Caco-2 (cell line): ENCODE measurements around the gene KCNH3. TPM values are rescaled to one million over a fixed set of nuclear protein-coding genes. Genes with fewer than 3 reads are reported as not detected.
A peak's percentile ranks its signal among the peaks of the same experiment; 100 is the strongest.

Experiments used
- BruUV-seq: library from RNA; stranded (reverse); fragments of 400-500 nt; replicated peaks from 2 replicates; lab custom pipeline; 2021; lab: Mats Ljungman, UMichigan
- CTCF ChIA-PET: fragments of 300-600 bp; sonication (Branson Sonifier 250); formaldehyde crosslinking; loops from one replicate; lab custom pipeline; 2022; ENCODE audit warnings: antibody characterized with exemption; lab: Charles Lee
- POLR2A ChIA-PET: fragments of 300-600 bp; sonication (Branson Sonifier 250); formaldehyde crosslinking; loops from one replicate; lab custom pipeline; 2022; ENCODE audit warnings: antibody characterized with exemption; lab: Charles Lee
- DNase-seq, 2 experiments: peaks; one replicate each; pipeline versions ENCODE4 v3.0.0 to v3.0.0-alpha.2; 2020 to 2022
- H3K27me3 ChIP-seq: replicated peaks from 2 replicates; pipeline ENCODE4 v1.6.0; 2011; ENCODE audit warnings: low read length; ENCODE audit not compliant: control insufficient read depth, insufficient read depth
- H3K36me3 ChIP-seq: 2 replicates; pipeline ENCODE4 v1.5.1; 2011; ENCODE audit warnings: low read length; ENCODE audit not compliant: control insufficient read depth, insufficient read depth
- H3K4me1 ChIP-seq: fragments of 250-450 bp; sonication (Bioruptor Pico); 2 replicates; pipeline ENCODE4 v1.5.1; 2020; ENCODE audit warnings: mild to moderate bottlenecking
- H3K4me3 ChIP-seq: 2 replicates; pipeline ENCODE4 v1.5.1; 2011; ENCODE audit warnings: low read depth, mild to moderate bottlenecking, control low read depth, low read length
- H3K9me3 ChIP-seq: fragments of 250-450 bp; sonication (Bioruptor Pico); 2 replicates; pipeline ENCODE4 v1.5.1; 2020; ENCODE audit warnings: mild to moderate bottlenecking, moderate library complexity
- H3K27ac Mint-ChIP-seq: one replicate; pipeline ENCODE4 v1.8.0; 2022; ENCODE audit warnings: mixed read lengths; ENCODE audit not compliant: unreplicated experiment
- H3K27me3 Mint-ChIP-seq: one replicate; pipeline ENCODE4 v1.8.0; 2022; ENCODE audit warnings: mixed read lengths; ENCODE audit not compliant: insufficient read depth, unreplicated experiment
- H3K36me3 Mint-ChIP-seq: one replicate; pipeline ENCODE4 v1.8.0; 2022; ENCODE audit warnings: mild to moderate bottlenecking, mixed read lengths; ENCODE audit not compliant: insufficient read depth, unreplicated experiment
- H3K4me1 Mint-ChIP-seq: one replicate; pipeline ENCODE4 v1.8.0; 2022; ENCODE audit warnings: low read depth, mixed read lengths; ENCODE audit not compliant: unreplicated experiment
- H3K4me3 Mint-ChIP-seq: one replicate; pipeline ENCODE4 v1.8.0; 2022; ENCODE audit warnings: mild to moderate bottlenecking, moderate library complexity, mixed read lengths; ENCODE audit not compliant: unreplicated experiment
- H3K9me3 Mint-ChIP-seq: one replicate; pipeline ENCODE4 v1.8.0; 2022; ENCODE audit warnings: mixed read lengths; ENCODE audit not compliant: unreplicated experiment
- CTCF ChIP-seq, 2 experiments: fragments of 200-600 bp in 1 of 2; IDR thresholded peaks; 1 replicate in 1 of 2; 2 replicates in 1 of 2; pipeline versions ENCODE4 v1.5.1 to v1.8.0; 2011 to 2022; ENCODE audit warnings: antibody characterized with exemption in 1 of 2, control low read depth in 1 of 2, inconsistent platforms in 1 of 2, low read depth in 1 of 2, low read length in 1 of 2, mild to moderate bottlenecking in 1 of 2, moderate library complexity in 1 of 2; ENCODE audit not compliant: insufficient read depth in 1 of 2, severe bottlenecking in 1 of 2, unreplicated experiment in 1 of 2
- intact Hi-C: fragments of 100-400 bp; cut with micrococcal nuclease; formaldehyde crosslinking; loops from one replicate; pipeline ENCODE4 v1.10.0; 2022; ENCODE audit not compliant: unreplicated experiment
- total RNA-seq: library from RNA; stranded (reverse); gene quantifications from 2 replicates; pipeline ENCODE4 v1.2.3, GENCODE V29; 2022

Gene KCNH3
- total RNA-seq, 1 experiment from 2014 or later, result 0.27 TPM

DNA sequence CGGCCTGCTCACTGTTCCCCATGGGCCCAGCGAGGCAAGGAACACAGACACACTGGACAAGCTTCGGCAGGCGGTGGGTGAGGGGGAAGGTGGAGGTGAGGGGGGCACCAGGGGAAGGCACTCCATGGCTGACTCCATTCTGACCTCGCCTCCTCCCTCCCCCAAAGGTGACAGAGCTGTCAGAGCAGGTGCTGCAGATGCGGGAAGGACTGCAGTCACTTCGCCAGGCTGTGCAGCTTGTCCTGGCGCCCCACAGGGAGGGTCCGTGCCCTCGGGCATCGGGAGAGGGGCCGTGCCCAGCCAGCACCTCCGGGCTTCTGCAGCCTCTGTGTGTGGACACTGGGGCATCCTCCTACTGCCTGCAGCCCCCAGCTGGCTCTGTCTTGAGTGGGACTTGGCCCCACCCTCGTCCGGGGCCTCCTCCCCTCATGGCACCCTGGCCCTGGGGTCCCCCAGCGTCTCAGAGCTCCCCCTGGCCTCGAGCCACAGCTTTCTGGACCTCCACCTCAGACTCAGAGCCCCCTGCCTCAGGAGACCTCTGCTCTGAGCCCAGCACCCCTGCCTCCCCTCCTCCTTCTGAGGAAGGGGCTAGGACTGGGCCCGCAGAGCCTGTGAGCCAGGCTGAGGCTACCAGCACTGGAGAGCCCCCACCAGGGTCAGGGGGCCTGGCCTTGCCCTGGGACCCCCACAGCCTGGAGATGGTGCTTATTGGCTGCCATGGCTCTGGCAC lies 18.5 kb downstream of the KCNH3 start:
- POLR2A ChIA-PET, result interaction anchor here (0.6 kb wide), 1 partner anchor 67 kb away, joined by 6 read pairs; no protein-coding TSS in a partner anchor
- Mint-ChIP-seq H3K36me3 (peaks cover 43% of the 10 kb centered on the region), H3K27ac (no peak overlapping the region), H3K4me1 (no peaks in the 10 kb centered on the region), H3K27me3 (no peaks in the 10 kb centered on the region), H3K9me3 (no peaks in the 10 kb centered on the region), H3K4me3 (no peak overlapping the region)
- TF ChIP-seq CTCF (IDR thresholded peaks at IDR 0.05; ENCODE audit: insufficient read depth in 1 of 2, low read depth in 1 of 2, low read length in 1 of 2, severe bottlenecking in 1 of 2, unreplicated experiment in 1 of 2), result no peak
- intact Hi-C loops, result no loop called here
- no peak overlapping the region for H3K4me3 ChIP-seq
- CTCF ChIA-PET, result interaction anchor here (0.7 to 1.1 kb wide), 2 partner anchors 121 to 226 kb away, joined by 3 to 4 read pairs; no protein-coding TSS in a partner anchor
- peaks cover 3% of the 10 kb centered on the region; the same call in 1 of the 2 replicates for H3K36me3 ChIP-seq
- H3K27me3 ChIP-seq, result no peaks in the 10 kb centered on the region
- H3K9me3 ChIP-seq, result no peaks in the 10 kb centered on the region
- H3K4me1 ChIP-seq, result no peaks in the 10 kb centered on the region
- BruUV-seq, result no TSS peak
- DNase-seq, result no peak

GRCh38 chr12:49557917-49558215 lies 19.0 kb downstream of the KCNH3 start:
- POLR2A ChIA-PET, result no interaction called here
- H3K36me3 ChIP-seq, result peaks cover 3% of the 10 kb centered on the region; the same call in 1 of the 2 replicates
- BruUV-seq, result no TSS peak
- peaks cover 44% of the 10 kb centered on the region for H3K36me3 Mint-ChIP-seq
- intact Hi-C loops, result no loop called here
- no peaks in the 10 kb centered on the region for H3K9me3 ChIP-seq
- CTCF ChIA-PET, result interaction anchor here (1.1 kb wide), 1 partner anchor 226 kb away, joined by 4 read pairs; no protein-coding TSS in a partner anchor
- no peak overlapping the region for H3K4me3 Mint-ChIP-seq
- no peaks in the 10 kb centered on the region for H3K4me1 ChIP-seq
- H3K9me3 Mint-ChIP-seq, result no peaks in the 10 kb centered on the region
- H3K27me3 Mint-ChIP-seq, result no peaks in the 10 kb centered on the region
- no peaks in the 10 kb centered on the region for H3K27me3 ChIP-seq
- peak in 1 of 2 experiments; percentile 39 for DNase-seq
- H3K4me3 ChIP-seq, result no peak overlapping the region
- no peaks in the 10 kb centered on the region for H3K4me1 Mint-ChIP-seq
- TF ChIP-seq CTCF (IDR thresholded peaks at IDR 0.05; ENCODE audit: insufficient read depth in 1 of 2, low read depth in 1 of 2, low read length in 1 of 2, severe bottlenecking in 1 of 2, unreplicated experiment in 1 of 2), result peak in 1 of 2 experiments; percentile 14
- no peak overlapping the region for H3K27ac Mint-ChIP-seq

DNA sequence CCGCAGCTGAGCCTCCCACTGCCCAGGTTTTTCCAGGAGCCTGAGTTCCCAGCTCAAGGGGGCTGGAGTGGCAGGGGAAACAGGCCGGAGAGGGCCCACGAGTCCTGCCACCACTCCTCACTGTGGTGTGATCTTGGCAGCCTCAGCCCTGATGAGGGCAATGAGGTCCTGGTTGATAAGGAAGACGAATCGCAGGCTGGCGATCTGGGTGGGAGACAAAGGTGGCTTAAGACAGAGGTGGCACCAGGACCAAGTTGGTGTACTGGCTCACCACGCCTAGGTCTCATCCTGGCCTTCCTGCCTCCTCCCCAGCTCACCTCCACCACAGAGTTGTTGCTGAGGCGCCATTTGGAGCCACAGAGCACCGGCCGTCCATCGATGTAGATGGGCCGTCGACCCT lies 19.7 kb downstream of the KCNH3 start:
- Histone ChIP-seq H3K36me3 (peaks cover 6% of the 10 kb centered on the region), H3K4me1 (no peaks in the 10 kb centered on the region), H3K9me3 (no peaks in the 10 kb centered on the region), H3K4me3 (no peak overlapping the region), H3K27me3 (no peaks in the 10 kb centered on the region)
- no peak overlapping the region for H3K4me3 Mint-ChIP-seq
- H3K27me3 Mint-ChIP-seq, result no peaks in the 10 kb centered on the region
- TSS peak; percentile 20 for BruUV-seq
- no peak overlapping the region for H3K27ac Mint-ChIP-seq
- ChIA-PET POLR2A (no interaction called here), CTCF (interaction anchor here (1.5 kb wide), 1 partner anchor 22 kb away, joined by 5 read pairs; no protein-coding TSS in a partner anchor)
- intact Hi-C loops, result no loop called here
- DNase-seq, result no peak
- H3K9me3 Mint-ChIP-seq, result no peaks in the 10 kb centered on the region
- H3K36me3 Mint-ChIP-seq, result peaks cover 44% of the 10 kb centered on the region
- no peak for TF ChIP-seq CTCF (IDR thresholded peaks at IDR 0.05; ENCODE audit: insufficient read depth in 1 of 2, low read depth in 1 of 2, low read length in 1 of 2, severe bottlenecking in 1 of 2, unreplicated experiment in 1 of 2)
- no peaks in the 10 kb centered on the region for H3K4me1 Mint-ChIP-seq
